Stimulated activated naive CD8-positive, alpha-beta T cell treated with anti-CD3 and anti-CD28 coated beads, Interleukin-15, Interleukin-2, amounts not matched to agents 100 ng/mL and 50 ng/mL, for 24 hours (primary cell): Measurements from ENCODE around the gene KDM4C.
"Not testable (repeated sequence)": the region's sequence is repeated elsewhere in the genome, so short reads cannot be mapped to it uniquely, and the experiment has no call there.

Experiments
- H3K27ac Mint-ChIP-seq: one replicate; pipeline ENCODE4 v1.8.0; 2021; ENCODE audit warnings: mild to moderate bottlenecking, mixed read lengths
- H3K27me3 Mint-ChIP-seq: one replicate; pipeline ENCODE4 v1.8.0; 2021; ENCODE audit warnings: mixed read lengths
- H3K36me3 Mint-ChIP-seq: one replicate; pipeline ENCODE4 v1.8.0; 2021; ENCODE audit warnings: low read depth, mixed read lengths
- H3K4me1 Mint-ChIP-seq: one replicate; pipeline ENCODE4 v1.8.0; 2021; ENCODE audit warnings: low read depth, mixed read lengths
- H3K4me3 Mint-ChIP-seq: one replicate; pipeline ENCODE4 v1.8.0; 2021; ENCODE audit warnings: mild to moderate bottlenecking, mixed read lengths
- H3K9me3 Mint-ChIP-seq: one replicate; pipeline ENCODE4 v1.8.0; 2021; ENCODE audit warnings: mixed read lengths

Gene KDM4C

DNA sequence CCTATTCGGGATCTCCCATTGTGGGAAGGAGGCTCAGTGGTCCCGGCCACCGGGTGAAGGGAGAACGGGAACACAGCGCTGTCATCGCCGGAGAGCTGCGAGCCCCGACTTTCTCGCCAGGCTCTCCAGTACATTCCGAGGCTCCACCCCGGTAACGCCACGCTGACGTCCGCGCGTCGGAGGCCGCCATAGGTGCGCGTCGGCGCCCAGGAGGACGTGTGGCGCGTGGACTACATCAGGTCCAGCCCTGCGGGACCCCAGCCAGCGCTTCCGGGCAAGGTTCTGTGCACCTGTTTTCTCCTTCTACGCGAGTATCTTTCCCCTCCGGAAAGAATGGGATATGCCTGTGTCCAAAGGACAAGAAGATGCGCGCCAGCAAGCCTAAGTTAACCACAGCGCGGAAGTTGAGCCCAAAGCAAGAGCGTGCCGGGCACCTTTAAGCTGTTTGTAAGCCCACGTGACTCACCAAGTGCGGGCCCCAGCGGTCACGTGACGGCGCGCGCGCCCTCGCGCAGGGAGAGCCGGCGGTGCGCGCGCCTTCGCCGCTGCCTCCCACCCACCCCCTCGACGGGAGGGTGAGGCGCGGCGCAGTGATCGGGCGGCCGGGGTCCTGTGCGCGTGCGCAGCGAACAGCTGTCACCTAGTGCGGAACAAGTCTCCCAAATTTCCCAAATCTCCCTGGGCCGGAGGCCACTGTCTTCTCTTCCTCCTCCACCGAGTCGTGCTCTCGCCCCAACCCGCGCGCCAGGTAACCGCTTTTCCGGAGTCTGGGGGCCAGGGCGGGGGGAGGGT, at the start of gene KDM4C:
KDM4C (plus strand) TSS at position 518 of the 792 bp plus-strand sequence. CDS start 35,016 bp downstream, outside the sequence.
- Mint-ChIP-seq H3K27me3 (no peaks in the 10 kb centered on the region), H3K27ac (peak within 1 kb of the TSS; percentile 100)

DNA sequence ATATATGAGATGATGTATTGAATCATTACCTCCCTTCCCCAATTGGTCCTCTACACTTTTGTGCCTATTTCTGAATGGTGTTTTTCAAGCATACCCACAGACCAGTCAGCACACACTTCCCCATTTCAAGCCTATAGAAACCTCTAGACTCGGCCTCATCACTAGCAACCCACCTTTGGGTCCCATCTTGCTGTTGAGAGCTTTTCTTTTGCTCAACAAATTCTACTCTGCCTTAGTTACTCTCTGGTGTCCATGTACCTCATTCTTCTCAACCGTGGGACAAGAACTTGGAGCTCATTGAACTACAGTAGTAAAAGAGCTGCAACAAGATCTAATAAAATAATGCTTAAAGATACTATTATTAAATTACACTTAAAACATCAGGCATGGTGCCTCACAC, 49.0 kb upstream of the KDM4C start:
- no peaks in the 10 kb centered on the region for H3K36me3 Mint-ChIP-seq
- no peak overlapping the region for H3K4me3 Mint-ChIP-seq

More for the DNA sequence above, at the start of gene KDM4C:
- Mint-ChIP-seq H3K36me3 (peaks cover 5% of the 10 kb centered on the region), H3K9me3 (no peaks in the 10 kb centered on the region), H3K4me3 (peak within 1 kb of the TSS; percentile 94), H3K4me1 (peaks cover 41% of the 10 kb centered on the region)

DNA sequence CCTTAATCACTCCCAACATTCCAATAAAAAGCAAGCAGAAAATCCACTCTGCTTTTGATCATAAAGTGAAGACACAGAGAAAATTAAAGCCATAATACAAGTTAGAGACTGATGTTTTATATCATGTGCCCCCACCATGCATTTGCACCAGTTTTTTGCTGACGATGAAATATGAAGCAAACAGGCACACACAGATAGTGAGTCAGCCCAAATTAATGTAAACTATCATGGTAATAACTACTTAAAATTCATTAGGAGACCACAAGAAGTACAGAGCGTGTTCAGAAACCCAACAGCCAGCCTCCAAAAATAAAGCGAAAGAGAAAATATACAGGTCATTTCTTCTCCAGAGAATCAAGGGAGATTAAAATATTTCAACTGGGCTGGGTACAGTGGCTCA, 46.4 kb upstream of the KDM4C start:
- no peaks in the 10 kb centered on the region for H3K36me3 Mint-ChIP-seq
- H3K27me3 Mint-ChIP-seq = no peaks in the 10 kb centered on the region
- H3K4me3 Mint-ChIP-seq = no peak overlapping the region
- H3K4me1 Mint-ChIP-seq = peaks cover 2% of the 10 kb centered on the region
- H3K27ac Mint-ChIP-seq = no peak overlapping the region
- peaks cover 3% of the 10 kb centered on the region for H3K9me3 Mint-ChIP-seq

More for the DNA sequence above, 49.0 kb upstream of the KDM4C start:
- Mint-ChIP-seq H3K27me3 (no peaks in the 10 kb centered on the region), H3K27ac (no peak overlapping the region), H3K4me1 (peaks cover 9% of the 10 kb centered on the region), H3K9me3 (peaks cover 3% of the 10 kb centered on the region)

DNA sequence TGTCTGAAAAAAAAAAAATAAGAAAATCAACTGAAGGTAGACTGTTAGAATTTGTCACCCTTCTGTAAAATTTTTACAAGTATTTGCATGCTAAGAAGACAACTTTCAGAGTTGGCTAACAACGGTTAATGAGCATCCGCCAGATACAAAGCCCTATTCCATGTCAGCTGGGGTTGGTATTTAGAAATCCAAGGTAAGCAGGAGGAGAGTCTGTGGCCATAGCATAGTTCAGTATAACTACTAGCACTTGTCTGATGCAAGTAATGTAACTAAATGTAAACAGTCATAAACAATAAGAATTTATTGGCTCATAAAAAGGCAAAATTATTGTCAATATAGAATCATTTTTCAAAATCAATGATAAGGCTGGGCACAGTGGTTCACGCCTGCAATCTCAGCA, 45.7 kb upstream of the KDM4C start:
- Mint-ChIP-seq H3K4me1 (peaks cover 7% of the 10 kb centered on the region), H3K27me3 (no peaks in the 10 kb centered on the region), H3K27ac (no peak overlapping the region), H3K36me3 (no peaks in the 10 kb centered on the region), H3K9me3 (peaks cover 3% of the 10 kb centered on the region), H3K4me3 (no peak overlapping the region)

DNA sequence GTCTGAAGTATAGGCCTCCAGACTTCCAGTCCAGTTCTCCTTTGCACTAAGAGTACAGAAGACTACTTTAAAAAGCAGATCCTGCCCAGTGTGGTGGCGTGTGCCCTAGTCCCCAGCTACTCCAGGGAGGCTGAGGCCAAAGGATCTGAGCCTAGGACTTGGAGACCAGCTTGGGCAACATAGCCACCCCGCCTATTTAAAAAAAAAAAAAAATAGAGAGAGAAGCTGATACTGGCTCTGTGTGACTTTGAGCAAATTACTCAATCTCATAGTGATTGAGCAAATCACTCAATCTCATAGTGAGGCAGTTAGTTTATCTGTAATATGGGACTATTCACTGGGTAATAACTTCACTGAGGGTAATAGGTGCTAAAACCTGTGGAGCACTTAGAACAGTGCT, 43.6 kb upstream of the KDM4C start:
- Mint-ChIP-seq H3K4me3 (no peak overlapping the region), H3K27ac (no peak overlapping the region), H3K4me1 (peaks cover 7% of the 10 kb centered on the region), H3K27me3 (no peaks in the 10 kb centered on the region), H3K9me3 (no peaks in the 10 kb centered on the region), H3K36me3 (no peaks in the 10 kb centered on the region)

DNA sequence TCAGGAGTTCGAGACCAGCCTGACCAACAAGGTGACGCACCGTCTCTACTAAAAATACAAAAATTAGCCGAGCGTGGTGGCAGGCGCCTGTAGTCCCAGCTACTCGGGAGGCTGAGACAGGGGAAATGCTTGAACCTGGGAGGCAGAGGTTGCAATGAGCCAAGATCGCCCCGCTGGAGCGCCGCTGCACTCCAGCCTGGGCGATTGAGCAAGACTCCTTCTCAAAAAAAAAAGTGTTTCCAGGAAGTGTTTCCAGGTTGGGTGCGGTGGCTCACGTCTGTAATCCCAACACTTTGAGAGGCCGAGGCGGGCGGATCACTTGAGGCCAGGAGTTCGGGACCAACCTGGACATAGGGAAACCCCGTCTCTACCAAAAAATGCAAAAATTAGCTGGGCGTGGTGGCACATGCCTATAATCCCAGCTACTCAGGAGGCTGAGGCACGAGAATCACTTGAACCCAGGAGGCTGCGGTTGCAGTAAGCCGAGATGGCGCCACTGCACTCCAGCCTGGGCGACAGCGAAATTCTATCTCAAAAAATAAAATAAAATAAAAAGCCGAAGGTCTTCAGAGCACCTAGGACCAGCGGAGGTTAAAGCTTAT, 42.5 kb upstream of the KDM4C start:
- H3K9me3 Mint-ChIP-seq, H3K4me1 Mint-ChIP-seq, H3K36me3 Mint-ChIP-seq, H3K27me3 Mint-ChIP-seq: not testable (repeated sequence)
- H3K4me3 Mint-ChIP-seq = peak overlapping the region; percentile 87
- H3K27ac Mint-ChIP-seq = peak overlapping the region; percentile 93

DNA sequence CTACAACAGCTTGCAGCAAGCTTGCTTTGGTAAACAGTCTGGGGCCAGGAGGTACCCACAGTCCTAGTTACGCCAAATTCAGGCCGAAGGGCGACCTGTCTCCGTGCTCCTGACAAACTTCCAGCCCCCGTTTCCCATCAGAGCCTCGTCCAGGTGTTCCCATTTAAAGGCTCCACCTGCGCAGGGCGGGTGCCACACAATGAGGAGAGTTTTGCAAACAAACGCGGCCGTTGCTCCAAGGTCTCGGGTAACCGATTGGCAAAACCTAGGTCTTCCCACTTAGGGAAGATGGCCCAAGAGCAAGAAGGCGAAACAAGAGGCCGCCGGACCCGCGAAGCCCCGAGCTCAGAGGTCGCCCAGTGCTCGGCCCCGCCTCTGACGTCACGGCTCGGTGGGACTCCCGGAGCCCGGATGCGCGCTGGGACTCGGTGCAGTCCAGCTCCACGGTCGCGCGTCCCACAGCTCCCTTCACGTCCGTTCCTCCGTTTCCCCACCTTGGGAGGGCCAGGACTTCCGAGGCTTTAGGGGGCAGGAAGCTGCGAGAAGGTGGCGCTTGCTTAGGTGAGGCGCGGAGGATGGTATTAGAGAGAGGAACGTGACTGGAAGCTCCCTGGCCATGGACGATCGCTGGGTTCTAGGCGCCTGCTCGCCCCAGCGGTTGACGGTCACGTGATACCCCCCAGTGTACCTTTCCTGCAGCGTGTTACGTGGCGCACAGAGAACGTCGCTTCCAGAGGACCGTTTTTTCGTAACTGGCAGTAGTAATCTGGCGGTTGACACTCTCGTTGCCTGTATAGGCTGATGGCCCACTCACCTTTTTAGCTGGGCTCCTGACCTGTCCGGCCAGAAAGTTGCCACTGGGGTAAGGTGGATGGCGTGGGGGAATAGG, 41.8 kb upstream of the KDM4C start:
- Mint-ChIP-seq H3K4me1 (peaks cover 7% of the 10 kb centered on the region), H3K36me3 (no peaks in the 10 kb centered on the region), H3K4me3 (peak overlapping the region; percentile 87), H3K27me3 (no peaks in the 10 kb centered on the region), H3K9me3 (no peaks in the 10 kb centered on the region), H3K27ac (peak overlapping the region; percentile 93)

DNA sequence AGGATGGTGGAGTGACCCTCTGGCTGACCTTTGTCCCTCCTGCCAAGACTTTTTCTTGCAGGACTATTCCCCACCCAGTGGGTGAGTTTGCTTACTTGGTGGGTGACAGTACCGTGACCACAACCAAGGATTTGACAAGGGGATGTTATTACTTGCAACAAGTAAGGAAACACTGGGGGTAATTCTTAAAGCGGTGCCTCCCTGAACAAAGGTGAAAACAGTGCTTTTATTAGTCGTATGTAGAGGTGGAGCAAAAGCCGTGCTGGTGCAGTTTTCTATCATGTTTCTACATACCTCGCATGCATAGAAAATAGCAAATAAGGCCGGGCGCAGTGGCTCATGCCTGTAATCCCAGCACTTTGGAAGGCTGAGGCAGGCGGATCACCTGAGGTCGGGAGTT, 41.0 kb upstream of the KDM4C start:
- Mint-ChIP-seq H3K4me1 (peaks cover 7% of the 10 kb centered on the region), H3K36me3 (no peaks in the 10 kb centered on the region), H3K27me3 (no peaks in the 10 kb centered on the region), H3K9me3 (no peaks in the 10 kb centered on the region), H3K4me3 (peak overlapping the region; percentile 87), H3K27ac (peak overlapping the region; percentile 93)

DNA sequence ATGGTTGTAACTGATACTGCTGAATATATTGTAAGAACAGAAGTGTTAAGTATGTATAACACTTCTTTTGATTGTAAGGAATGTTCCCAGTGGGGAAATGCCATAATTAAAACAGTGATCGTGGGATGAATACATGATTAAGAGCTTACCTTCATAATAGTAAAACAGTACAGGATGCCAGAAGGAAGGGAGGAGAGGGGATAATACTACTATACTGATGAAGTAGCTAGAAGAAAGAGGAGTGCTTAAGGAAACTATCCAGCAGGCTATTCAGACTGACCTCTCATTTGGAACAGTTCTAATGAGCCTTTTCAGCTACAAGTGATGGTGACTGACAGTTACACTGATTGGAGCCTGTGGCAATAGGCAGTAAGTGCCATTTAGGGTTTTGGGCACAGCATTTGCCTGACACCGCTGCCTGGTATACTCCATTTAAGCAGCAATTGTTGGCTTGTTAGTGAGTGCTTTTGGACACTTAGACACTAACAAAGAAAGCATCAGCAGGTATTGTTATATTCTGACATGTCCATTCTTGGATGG, 33.8 kb upstream of the KDM4C start:
- H3K36me3 Mint-ChIP-seq = no peaks in the 10 kb centered on the region
- no peaks in the 10 kb centered on the region for H3K27me3 Mint-ChIP-seq
- no peak overlapping the region for H3K4me3 Mint-ChIP-seq
- no peaks in the 10 kb centered on the region for H3K9me3 Mint-ChIP-seq
- H3K27ac Mint-ChIP-seq = no peak overlapping the region
- H3K4me1 Mint-ChIP-seq = no peaks in the 10 kb centered on the region

DNA sequence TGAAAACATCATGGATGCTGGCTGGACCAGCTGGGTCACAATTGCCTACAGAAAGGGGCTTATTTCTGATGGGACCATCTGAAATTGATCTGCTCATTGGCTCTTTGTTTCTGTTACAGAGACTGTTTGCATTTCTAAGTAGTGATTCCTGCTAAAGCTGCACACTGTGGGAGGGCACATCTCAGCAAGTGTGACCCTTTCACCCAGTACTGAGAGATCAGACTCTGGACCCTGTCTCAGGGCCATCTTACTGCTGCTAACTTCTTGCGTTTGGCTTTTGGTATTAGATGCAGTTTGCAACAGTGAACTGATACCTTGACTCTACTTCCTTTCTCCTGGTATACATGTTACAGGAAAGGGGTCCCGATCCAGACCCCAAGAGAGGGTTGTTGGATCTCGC, 24.5 kb upstream of the KDM4C start:
- Mint-ChIP-seq H3K36me3 (no peaks in the 10 kb centered on the region), H3K4me1 (no peaks in the 10 kb centered on the region), H3K27me3 (no peaks in the 10 kb centered on the region), H3K27ac (no peak overlapping the region), H3K4me3 (no peak overlapping the region), H3K9me3 (no peaks in the 10 kb centered on the region)

DNA sequence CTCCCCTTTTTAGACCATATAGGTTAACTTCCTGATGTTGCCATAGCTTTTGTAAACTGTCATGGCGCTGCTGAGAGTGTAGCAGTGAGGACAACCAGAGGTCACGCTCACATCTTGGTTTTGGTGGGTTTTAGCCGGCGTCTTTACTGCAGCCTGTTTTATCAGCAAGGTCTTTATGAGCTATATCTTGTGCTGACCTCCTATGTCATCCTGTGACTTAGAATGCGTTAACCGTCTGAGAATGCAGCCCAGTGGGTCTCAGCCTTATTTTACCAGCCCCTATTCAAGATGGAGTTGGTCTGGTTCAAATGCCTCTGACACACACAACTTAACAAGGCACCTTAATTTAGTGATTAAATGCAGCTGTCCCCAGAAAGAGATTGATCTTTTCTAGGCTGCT, 23.9 kb upstream of the KDM4C start:
- no peaks in the 10 kb centered on the region for H3K27me3 Mint-ChIP-seq
- no peaks in the 10 kb centered on the region for H3K36me3 Mint-ChIP-seq
- no peak overlapping the region for H3K4me3 Mint-ChIP-seq
- no peaks in the 10 kb centered on the region for H3K4me1 Mint-ChIP-seq
- no peaks in the 10 kb centered on the region for H3K9me3 Mint-ChIP-seq
- H3K27ac Mint-ChIP-seq = no peak overlapping the region

DNA sequence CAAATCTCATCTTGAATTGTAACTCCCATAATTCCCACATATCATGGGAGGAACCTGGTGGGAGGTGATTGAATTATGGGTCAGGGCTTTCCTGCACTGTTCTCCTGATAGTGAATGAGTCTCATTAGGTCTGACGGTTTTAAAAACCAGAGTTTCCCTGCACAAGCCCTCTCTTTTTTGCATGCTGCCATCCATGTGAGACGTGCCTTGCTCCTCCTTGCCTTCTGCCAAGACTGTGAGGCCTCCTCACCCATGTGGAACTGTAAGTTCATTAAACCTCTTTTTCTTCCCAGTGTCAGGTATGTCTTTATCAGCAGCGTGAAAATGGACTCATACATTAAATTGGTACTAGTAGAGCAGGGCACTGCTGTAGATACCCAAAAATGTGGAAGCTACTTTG, 22.4 kb upstream of the KDM4C start:
- no peak overlapping the region for H3K4me3 Mint-ChIP-seq
- H3K36me3 Mint-ChIP-seq = no peaks in the 10 kb centered on the region
- H3K27me3 Mint-ChIP-seq = no peaks in the 10 kb centered on the region
- no peaks in the 10 kb centered on the region for H3K9me3 Mint-ChIP-seq
- H3K27ac Mint-ChIP-seq = no peak overlapping the region
- H3K4me1 Mint-ChIP-seq = no peaks in the 10 kb centered on the region

DNA sequence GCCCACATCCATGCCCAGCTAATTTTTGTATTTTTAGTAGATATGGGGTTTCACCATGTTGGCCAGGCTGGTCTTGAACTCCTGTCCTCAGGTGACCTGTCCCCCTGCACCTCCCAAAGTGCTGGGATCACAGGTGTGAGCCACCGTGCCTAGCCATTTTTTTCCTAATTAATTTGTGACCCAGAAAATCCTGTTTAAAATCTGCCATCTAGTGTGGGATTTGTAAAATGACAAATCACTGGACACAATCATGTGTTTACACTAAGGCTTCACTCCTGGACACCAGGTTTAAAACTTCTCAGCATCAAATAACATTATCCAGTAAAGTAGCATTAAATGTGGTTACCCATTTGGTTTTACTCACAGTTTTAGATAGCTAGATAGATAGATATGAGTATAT, 18.6 kb upstream of the KDM4C start:
- no peak overlapping the region for H3K27ac Mint-ChIP-seq
- no peaks in the 10 kb centered on the region for H3K4me1 Mint-ChIP-seq
- no peaks in the 10 kb centered on the region for H3K27me3 Mint-ChIP-seq
- no peaks in the 10 kb centered on the region for H3K36me3 Mint-ChIP-seq
- no peaks in the 10 kb centered on the region for H3K9me3 Mint-ChIP-seq
- no peak overlapping the region for H3K4me3 Mint-ChIP-seq

DNA sequence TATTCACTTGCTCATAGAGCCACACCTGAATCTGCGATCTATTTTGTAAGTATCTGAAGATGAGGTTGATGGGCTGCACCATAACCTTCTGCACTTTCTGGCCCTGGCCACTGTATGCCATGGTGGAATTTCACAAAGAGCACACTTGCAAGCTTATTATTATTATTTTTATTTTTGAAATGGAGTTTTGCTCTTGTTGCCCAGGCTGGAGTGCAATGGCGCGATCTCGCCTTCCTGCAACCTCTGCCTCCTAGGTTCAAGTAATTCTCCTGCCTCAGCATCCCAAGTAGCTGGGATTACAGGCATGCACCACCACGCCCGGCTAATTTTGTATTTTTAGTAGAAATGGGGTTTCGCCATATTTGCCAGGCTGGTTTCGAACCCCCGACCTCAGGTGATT, 8.9 kb upstream of the KDM4C start:
- H3K27me3 Mint-ChIP-seq, H3K36me3 Mint-ChIP-seq, H3K27ac Mint-ChIP-seq, H3K4me3 Mint-ChIP-seq, H3K9me3 Mint-ChIP-seq: not testable (repeated sequence)
- peaks cover 11% of the 10 kb centered on the region for H3K4me1 Mint-ChIP-seq

DNA sequence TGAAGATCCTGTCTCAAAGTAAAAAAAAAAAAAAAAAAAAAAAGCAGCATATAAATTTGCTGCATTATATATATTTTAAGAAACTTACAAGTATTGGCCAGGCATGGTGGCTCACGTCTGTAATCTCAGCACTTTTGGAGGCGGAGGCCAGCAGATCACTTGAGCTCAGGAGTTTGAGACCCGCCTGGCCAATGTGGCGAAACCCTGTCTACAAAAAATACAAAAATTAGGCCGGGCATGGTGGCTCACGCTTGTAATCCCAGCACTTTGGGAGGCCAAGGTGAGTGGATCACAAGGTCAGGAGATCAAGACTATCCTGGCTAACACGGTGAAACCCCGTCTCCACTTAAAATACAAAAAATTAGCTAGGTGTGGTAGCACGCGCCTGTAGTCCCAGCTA, 2.9 kb upstream of the KDM4C start:
- H3K27me3 Mint-ChIP-seq = not testable (repeated sequence)
- peak overlapping the region; percentile 45 for H3K27ac Mint-ChIP-seq

More for the DNA sequence above, 2.9 kb upstream of the KDM4C start:
- H3K4me3 Mint-ChIP-seq, H3K9me3 Mint-ChIP-seq, H3K36me3 Mint-ChIP-seq: not testable (repeated sequence)
- H3K4me1 Mint-ChIP-seq = peaks cover 32% of the 10 kb centered on the region
